Endothelial cell of umbilical vein (primary cell): ENCODE results near the gene POLR3GL. TPM values are rescaled to one million over a fixed set of nuclear protein-coding genes. Genes with fewer than 3 reads are reported as not detected.

ENCODE experiments used
- BruUV-seq: library from RNA; stranded (reverse); fragments of 400-500 nt; replicated peaks from 2 replicates; lab custom pipeline; 2021; lab: Mats Ljungman, UMichigan
- CTCF ChIA-PET: fragments of 300-600, 350-600 bp; sonication (Branson Sonifier 250); formaldehyde crosslinking; loops from one replicate; lab custom pipeline; 2021; ENCODE audit warnings: antibody characterized with exemption, inconsistent platforms; lab: Charles Lee
- POLR2A ChIA-PET: fragments of 300-600, 350-600 bp; sonication (Branson Sonifier 250); formaldehyde crosslinking; loops from one replicate; lab custom pipeline; 2021; ENCODE audit warnings: antibody characterized with exemption, inconsistent platforms; lab: Charles Lee
- DNase-seq: peaks from one replicate; pipeline ENCODE4 v3.0.0-alpha.2; 2011; ENCODE audit warnings: low read depth, low spot score
- FAIRE-seq: peaks from 2 replicates; lab custom pipeline; 2011; peaks lifted over from hg19 to GRCh38; lab: Jason Lieb, UNC
- H2AFZ ChIP-seq: 2 replicates; pipeline ENCODE4 v1.6.0; 2012; ENCODE audit warnings: low read depth, low read length, control low read depth, inconsistent platforms
- H3K27ac ChIP-seq: 2 replicates; pipeline ENCODE4 v1.5.1; 2011; ENCODE audit warnings: low read depth, mild to moderate bottlenecking, control low read depth, low read length, moderate library complexity; ENCODE audit not compliant: insufficient read depth
- H3K27me3 ChIP-seq, 2 experiments: 2 replicates each; pipeline versions ENCODE4 v1.6.0 to v1.6.1; 2011; ENCODE audit warnings: low read length in 2 of 2, mixed read lengths in 1 of 2; ENCODE audit not compliant: control insufficient read depth in 2 of 2, insufficient read depth in 2 of 2
- H3K36me3 ChIP-seq, 2 experiments: 2 replicates in 1 of 2; 3 replicates in 1 of 2; pipeline ENCODE4 v1.5.1; 2011; ENCODE audit warnings: low read length in 2 of 2, mild to moderate bottlenecking in 1 of 2, moderate library complexity in 1 of 2; ENCODE audit not compliant: control insufficient read depth in 2 of 2, insufficient read depth in 2 of 2; ENCODE audit errors: extremely low read depth in 1 of 2
- H3K4me1 ChIP-seq: 3 replicates; pipeline ENCODE4 v1.5.1; 2011; ENCODE audit warnings: mild to moderate bottlenecking, low read length; ENCODE audit not compliant: control insufficient read depth, insufficient read depth; ENCODE audit errors: extremely low read depth
- H3K4me2 ChIP-seq: 2 replicates; pipeline ENCODE4 v1.6.1; 2011; ENCODE audit warnings: low read length, control low read depth, mixed read lengths; ENCODE audit not compliant: insufficient read depth
- H3K4me3 ChIP-seq, 3 experiments: fragments of 200-600 bp in 1 of 3; sonication (generic), shearing (Covaris generic) in 1 of 3; replicated peaks in 1 of 3; 2 replicates each; pipeline ENCODE4 v1.5.1; 2011 to 2016; ENCODE audit warnings: control low read depth in 3 of 3, low read length in 3 of 3, mild to moderate bottlenecking in 2 of 3, inconsistent platforms in 1 of 3, low read depth in 1 of 3, moderate library complexity in 1 of 3; ENCODE audit not compliant: insufficient read depth in 1 of 3
- H3K79me2 ChIP-seq: 2 replicates; pipeline ENCODE4 v1.6.0; 2012; ENCODE audit warnings: low read length, inconsistent platforms; ENCODE audit not compliant: control insufficient read depth, insufficient read depth
- H3K9ac ChIP-seq: replicated peaks from 2 replicates; pipeline ENCODE3; 2011; ENCODE audit warnings: low read length, control low read depth; ENCODE audit not compliant: insufficient read depth; ENCODE audit errors: extremely low read depth
- H3K9me1 ChIP-seq: replicated peaks from 3 replicates; pipeline ENCODE4 v1.6.0; 2011; ENCODE audit warnings: mild to moderate bottlenecking, low read length; ENCODE audit not compliant: control insufficient read depth, insufficient read depth; ENCODE audit errors: extremely low read depth
- H3K9me3 ChIP-seq: replicated peaks from 2 replicates; pipeline ENCODE4 v1.5.1; 2012; ENCODE audit warnings: low read length, inconsistent platforms; ENCODE audit not compliant: control insufficient read depth, insufficient read depth
- H4K20me1 ChIP-seq: replicated peaks from 2 replicates; pipeline ENCODE3; 2011; ENCODE audit warnings: mild to moderate bottlenecking, low read length; ENCODE audit not compliant: control insufficient read depth, insufficient read depth; ENCODE audit errors: extremely low read depth
- CTCF ChIP-seq, 2 donors: IDR thresholded peaks; 1 replicate in 1 of 2; 2 replicates in 1 of 2; pipeline ENCODE4 v1.5.1; 2011; ENCODE audit warnings: low read length in 2 of 2, mild to moderate bottlenecking in 2 of 2, moderate library complexity in 2 of 2, control low read depth in 1 of 2, inconsistent platforms in 1 of 2, low read depth in 1 of 2; ENCODE audit not compliant: insufficient read depth in 1 of 2; ENCODE audit errors: extremely low read depth in 1 of 2
- GATA2 ChIP-seq: IDR thresholded peaks from 2 replicates; pipeline ENCODE4 v1.7.0; 2011; ENCODE audit warnings: low read depth, mild to moderate bottlenecking, moderate library complexity, mixed read lengths, low read length; ENCODE audit not compliant: insufficient read length, insufficient read depth
- JUN ChIP-seq: IDR thresholded peaks from 2 replicates; pipeline ENCODE4 v1.6.1; 2011; ENCODE audit warnings: borderline replicate concordance, low read depth; ENCODE audit not compliant: insufficient read length, insufficient read depth
- dilution Hi-C: fragments of 300-500 bp; cut with MboI; formaldehyde crosslinking; loops from one replicate; pipeline ENCODE4 v1.15.0; 2019; ENCODE audit warnings: low sequenced_read_pairs; ENCODE audit not compliant: extremely low pct_ligation_motif_present
- intact Hi-C: fragments of 100-400 bp; cut with micrococcal nuclease; formaldehyde crosslinking; loops from one replicate; pipeline ENCODE4 v1.10.0; 2022
- polyA plus RNA-seq, 4 experiments: library from polyadenylated mRNA; depleted of rRNA in 3 of 4; stranded (reverse) in 3 of 4; unstranded in 1 of 4; fragments of >200 nt; gene quantifications; 2 replicates each; pipeline versions ENCODE4 v1.2.1 to v1.2.3, GENCODE V29; 2011 to 2012; ENCODE audit warnings: missing spikeins in 1 of 4
- total RNA-seq: library from RNA; stranded (reverse); gene quantifications from 2 replicates; pipeline ENCODE4 v1.2.3, GENCODE V29; 2021

The POLR3GL gene
- total and polyA plus RNA-seq, 2 donors (not counting 3 experiments of a cell fraction or from before 2014, with no cell fraction given) = 12.4 to 15.3 TPM

GRCh38 chr1:146012703-146013558, 48.4 kb downstream of the POLR3GL start:
- H3K27ac ChIP-seq = no peak overlapping the region
- POLR2A ChIA-PET = no interaction called here

More at GRCh38 chr1:146012703-146013558, 48.4 kb downstream of the POLR3GL start:
- H2AFZ ChIP-seq = no peak overlapping the region
- no peaks in the 10 kb centered on the region for H3K79me2 ChIP-seq
- intact Hi-C loops (loop anchor here (1.0 to 2.0 kb wide), 4 partner anchors 36 to 292 kb away; no protein-coding TSS in a partner anchor), dilution Hi-C loops (no loop called here)
- no TSS peak for BruUV-seq
- H3K4me2 ChIP-seq = no peak overlapping the region
- peak; percentile 84 for DNase-seq
- TF ChIP-seq JUN (no peak), CTCF (IDR thresholded peaks at IDR 0.05; ENCODE audit: extremely low read depth in 1 of 2, insufficient read depth in 1 of 2, low read depth in 1 of 2, low read length in 2 of 2) (peak; percentile 52 to 60), GATA2 (peak; percentile 40)
- H3K4me1 ChIP-seq = peaks cover 4% of the 10 kb centered on the region
- CTCF ChIA-PET = interaction anchor here (1.2 to 12.6 kb wide), 7 partner anchors 9 to 167 kb away, joined by 3 to 496 read pairs (median 6); partner anchors contain the start of genes ANKRD34A, HJV, NUDT17 and POLR3GL
- H3K9me3 ChIP-seq = no peaks in the 10 kb centered on the region
- peaks cover 7 to 10% of the 10 kb centered on the region in 2 experiments for H3K27me3 ChIP-seq
- H4K20me1 ChIP-seq = no peaks in the 10 kb centered on the region
- peak; percentile 94 for FAIRE-seq
- no peak overlapping the region for H3K4me3 ChIP-seq
- no peaks in the 10 kb centered on the region for H3K9me1 ChIP-seq
- no peak overlapping the region for H3K9ac ChIP-seq
- H3K36me3 ChIP-seq = no peaks in the 10 kb centered on the region
